GM18505 (cell line): Measurements from ENCODE around the gene THBD.

Experiments used
- ATAC-seq: cut with Tn5 transposase; IDR thresholded peaks from one replicate; pipeline ENCODE4 v1.9.1; 2021; ENCODE audit not compliant: unreplicated experiment
- POLR2A ChIP-seq: IDR thresholded peaks from 4 replicates; pipeline ENCODE4 v1.6.1; 2011; ENCODE audit warnings: borderline replicate concordance; ENCODE audit not compliant: insufficient read depth, insufficient read length; ENCODE audit errors: extremely low read depth

Gene THBD

DNA sequence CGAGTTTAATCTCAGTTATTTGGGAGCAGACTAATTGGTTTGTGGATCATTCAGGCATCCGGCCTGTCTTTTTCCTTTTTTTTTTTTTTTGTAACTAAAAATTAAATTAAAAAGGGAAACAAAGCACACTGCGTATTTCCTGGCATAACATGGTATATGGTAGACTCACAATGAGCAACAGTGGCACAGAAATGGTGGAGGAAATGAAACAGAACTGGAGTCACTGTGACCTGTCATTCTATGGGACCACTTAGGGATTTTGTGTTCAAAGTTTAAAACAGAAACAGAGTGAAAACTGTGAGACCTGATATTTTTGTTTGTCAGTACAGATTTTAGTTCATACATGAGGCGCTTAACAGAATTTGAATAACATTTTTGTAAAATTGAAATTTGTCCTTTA is 41.4 kb upstream of the THBD start:
- no peak for TF ChIP-seq POLR2A
- no peak for ATAC-seq

DNA sequence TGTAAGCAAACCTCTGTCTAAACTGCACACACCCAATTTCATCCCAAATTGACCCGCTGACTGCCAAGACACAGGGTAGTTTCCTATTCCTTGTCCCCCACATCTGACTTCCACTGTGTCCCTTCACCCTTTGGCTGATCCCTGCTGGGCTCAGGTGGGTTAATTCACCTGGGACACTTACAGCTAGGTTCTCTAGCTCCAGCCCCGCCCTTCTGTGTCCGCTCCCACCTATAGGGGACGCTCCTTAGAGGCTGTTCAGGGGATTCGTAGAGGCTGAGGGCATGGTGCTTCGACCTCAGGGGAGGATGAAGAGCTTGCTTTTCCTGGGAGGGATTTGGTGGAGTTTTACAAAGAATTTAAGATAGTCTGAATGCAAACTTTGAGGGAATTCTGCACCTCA is 40.7 kb upstream of the THBD start:
- TF ChIP-seq POLR2A = no peak
- ATAC-seq = no peak

DNA sequence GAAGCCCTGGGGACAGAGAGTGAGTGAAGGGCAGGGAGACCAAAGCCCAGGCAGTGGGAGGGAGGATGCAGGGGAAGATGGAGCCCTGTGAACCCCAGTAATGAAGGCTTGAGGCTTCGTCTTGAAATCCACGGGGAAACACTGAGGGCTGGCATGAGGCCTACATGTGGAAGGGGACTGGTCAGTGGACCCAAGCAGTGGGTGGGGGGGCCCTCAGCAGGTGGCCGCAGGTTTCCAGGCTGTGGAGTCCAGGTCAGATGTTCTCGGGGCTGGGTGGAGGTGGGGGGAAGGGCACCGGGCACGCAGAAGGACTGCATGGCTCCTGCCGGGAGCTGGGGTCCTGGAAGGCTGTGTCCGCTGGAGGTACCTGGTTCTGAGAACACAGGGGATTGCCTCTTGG is 39.4 kb upstream of the THBD start:
- no peak for TF ChIP-seq POLR2A

DNA sequence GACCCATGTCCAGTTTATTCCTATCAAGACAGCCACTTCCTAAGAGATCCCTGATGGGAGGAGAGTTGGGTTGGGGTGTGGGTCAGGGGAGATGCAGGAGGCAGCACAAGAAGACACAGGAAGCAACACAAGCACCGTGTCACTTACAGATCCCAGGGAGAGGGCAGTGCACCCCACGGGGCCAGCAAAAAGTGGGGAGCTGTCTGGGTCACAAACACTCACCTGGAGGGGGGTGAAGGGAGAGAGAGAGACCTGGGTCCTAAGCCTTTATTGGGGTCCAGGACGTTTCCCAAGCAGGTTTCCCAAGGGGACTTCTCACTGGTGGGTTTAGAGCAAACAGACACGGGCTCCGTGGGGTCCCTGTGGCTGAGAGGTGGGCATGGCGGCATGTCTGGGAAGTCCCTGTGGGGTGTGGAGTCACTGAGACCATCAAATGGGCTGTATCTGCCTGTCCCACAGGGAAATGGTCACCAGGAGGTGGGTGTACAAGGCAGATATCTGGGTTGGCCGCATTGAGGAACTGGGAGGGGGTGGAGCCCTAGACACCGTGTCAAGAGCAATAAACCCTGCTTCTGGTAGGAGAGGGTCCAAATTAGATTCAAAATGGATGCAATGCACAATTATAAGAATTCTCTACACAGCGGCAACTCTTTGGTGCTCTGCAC is 38.2 kb upstream of the THBD start:
- no peak for TF ChIP-seq POLR2A
- ATAC-seq = no peak

More for the DNA sequence above, 39.4 kb upstream of the THBD start:
- no peak for ATAC-seq

DNA sequence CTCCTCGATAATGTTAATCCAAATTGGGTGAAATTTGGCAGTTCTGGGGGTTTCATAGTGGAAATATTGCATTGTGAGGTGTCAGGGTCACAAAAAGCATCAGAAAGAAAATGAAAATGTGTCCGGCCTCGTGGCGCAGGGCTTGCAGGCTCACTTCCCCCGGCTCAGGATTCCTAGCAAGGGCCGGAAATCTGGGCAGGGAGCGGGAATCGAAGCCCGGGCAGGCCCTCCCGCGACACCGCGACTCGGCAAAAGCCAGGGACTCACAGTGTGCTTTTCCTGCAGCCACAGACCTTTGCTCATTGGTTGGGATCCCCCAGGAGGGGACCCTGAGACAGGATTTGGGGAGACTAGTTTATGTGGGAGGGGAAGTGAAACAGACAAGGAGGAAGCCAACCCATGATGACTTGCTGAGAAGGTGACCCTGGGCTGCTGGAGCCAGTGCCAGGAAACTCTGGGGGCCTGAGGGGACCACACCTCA is 37.5 kb upstream of the THBD start:
- ATAC-seq = no peak
- TF ChIP-seq POLR2A = no peak

DNA sequence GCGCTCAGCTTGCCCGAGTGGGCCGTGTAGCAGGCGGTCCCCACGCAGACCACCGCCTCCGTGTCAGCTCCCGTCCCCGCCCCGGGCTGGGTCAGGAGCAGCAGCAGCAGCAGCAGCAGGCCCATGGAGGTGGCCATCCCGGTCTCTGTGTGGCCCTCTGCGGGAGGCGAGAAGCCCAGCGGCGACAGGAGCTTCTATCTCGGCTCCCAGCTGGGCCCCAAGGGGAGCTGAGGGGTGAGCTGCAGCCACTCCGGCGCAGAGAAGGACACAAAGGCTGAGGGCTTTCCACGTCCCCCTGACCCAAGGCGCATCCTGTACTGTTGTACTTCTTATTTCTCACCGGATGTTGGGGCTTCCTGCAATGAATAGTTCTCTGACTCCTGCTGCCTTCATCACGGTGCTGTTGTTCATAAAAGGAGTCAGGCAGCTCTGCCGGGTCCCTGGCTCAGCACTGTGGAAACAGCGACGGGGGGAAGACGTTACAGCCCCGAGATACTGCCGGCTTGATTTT is 36.6 kb upstream of the THBD start, which contains the start of gene CD93:
TSS of gene CD93 (minus strand) at position 269 of the 511 bp plus-strand sequence. CDS start at position 137, 132 bp downstream.
- ATAC-seq = no peak

DNA sequence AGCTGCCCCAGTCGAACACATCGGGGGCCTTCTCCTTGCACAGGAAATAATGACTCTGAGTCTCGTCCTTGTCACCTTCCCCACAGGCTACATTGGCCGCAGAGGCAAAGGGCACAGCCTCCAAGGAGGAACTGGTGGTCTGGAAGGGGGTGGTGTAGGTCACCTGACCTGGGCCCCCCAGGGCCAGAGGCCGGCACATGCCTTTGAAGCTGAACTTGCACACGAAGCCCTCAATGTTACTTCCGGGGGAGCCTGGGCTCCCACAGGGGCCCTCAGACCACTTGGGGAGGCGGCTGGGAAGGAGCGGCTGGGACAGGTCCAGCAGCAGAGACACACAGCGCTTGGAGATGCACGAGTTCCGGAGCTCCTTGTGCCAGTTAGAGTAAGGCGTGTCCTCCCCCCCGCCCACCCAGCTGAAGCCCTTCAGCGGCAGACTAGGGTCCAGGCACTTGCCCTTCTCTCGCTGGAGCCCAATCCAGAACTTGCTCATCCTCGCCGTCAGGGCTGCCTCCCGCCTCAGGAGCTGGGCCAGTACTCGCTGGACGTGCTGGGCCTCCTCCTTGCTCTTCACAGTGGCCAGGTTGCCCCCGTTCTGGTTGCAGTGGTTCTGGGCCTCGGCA is 36.1 kb upstream of the THBD start:
- no peak for TF ChIP-seq POLR2A
- ATAC-seq = no peak

More for the DNA sequence above, 36.6 kb upstream of the THBD start, which contains the start of gene CD93:
- TF ChIP-seq POLR2A = no peak

DNA sequence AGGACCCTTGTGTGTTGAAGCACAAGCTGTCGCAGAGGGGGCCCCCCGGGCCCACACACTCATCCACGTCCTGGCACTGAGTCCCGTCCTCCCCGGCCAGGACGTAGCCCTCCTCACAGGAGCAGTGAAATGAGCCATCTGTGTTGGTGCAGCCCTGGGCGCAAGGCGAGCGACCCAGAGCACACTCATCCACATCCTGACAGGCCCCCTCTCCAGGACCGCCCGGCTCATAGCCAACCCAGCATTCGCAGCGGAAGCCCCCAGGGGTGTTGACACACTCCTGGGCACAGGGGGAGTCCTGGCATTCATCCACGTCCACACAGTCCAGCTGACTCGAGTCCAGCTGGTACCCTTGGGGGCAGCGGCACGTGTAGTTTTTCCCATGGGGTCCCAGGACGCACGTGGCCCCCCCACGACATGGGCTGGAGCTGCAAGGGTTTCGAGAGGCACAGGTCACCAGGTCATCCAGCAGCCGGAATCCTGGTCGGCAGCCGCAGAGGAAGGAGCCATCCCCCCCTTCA is 35.4 kb upstream of the THBD start:
- no peak for ATAC-seq
- TF ChIP-seq POLR2A = no peak

DNA sequence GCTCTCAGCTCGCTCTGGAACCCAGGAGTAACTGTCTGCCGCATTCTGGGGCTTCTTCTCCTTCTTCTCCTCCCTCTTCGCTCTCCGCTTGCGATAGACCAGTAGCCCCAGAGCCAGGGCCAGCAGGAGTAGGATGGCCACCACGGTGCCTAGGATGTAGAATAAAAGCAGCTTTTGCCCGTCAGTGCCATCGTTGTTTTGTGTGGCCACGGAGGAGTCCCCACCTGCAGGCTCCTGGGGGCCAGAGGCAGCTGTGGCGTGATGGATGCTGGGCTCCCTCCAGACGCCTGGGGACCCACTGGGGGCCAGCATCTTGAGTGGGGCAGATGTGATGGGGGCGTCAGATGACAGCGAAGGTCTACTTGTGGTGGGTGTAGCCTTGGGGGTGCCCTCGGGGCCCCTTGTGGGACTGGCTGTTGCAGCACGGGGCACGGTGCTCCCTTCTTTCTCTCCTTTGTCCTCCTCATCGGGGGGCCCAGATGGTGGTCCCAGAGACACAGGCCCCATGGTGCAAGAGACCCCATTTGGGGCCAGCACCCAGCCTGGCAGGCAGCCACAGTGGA is 34.9 kb upstream of the THBD start:
- ATAC-seq = no peak
- no peak for TF ChIP-seq POLR2A

DNA sequence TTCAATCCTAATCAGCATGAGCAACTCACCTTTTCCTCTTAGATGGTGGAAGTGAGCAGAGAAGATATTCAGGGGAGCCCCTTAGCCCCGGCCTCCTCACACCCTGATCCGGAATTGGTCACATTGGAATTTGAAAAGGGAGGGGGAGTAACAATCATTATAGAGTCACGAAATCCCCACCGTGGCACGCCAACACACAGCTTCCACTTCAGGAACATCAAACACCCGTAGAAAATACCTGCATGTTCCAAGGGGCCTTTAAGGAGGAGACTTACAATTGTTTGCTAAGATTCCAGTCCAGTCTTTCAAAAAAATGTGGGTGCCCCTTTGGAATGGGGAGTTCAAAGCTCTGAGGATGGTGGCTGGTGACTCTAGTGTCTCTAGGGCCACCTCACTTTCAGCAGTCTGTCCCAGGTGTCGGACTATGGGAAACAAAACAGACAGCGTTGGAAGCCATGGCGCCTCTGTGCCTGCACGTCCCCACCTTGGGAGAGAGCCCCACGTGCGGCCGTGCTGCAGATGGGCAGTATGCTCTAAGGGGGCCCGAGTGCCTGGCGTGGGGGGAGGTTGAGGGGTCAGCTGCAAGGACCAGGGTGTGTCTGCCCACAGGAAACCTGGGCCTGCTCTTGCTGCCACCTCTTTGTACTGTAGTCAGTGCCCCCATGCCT is 34.2 kb upstream of the THBD start:
- no peak for TF ChIP-seq POLR2A
- ATAC-seq = no peak

DNA sequence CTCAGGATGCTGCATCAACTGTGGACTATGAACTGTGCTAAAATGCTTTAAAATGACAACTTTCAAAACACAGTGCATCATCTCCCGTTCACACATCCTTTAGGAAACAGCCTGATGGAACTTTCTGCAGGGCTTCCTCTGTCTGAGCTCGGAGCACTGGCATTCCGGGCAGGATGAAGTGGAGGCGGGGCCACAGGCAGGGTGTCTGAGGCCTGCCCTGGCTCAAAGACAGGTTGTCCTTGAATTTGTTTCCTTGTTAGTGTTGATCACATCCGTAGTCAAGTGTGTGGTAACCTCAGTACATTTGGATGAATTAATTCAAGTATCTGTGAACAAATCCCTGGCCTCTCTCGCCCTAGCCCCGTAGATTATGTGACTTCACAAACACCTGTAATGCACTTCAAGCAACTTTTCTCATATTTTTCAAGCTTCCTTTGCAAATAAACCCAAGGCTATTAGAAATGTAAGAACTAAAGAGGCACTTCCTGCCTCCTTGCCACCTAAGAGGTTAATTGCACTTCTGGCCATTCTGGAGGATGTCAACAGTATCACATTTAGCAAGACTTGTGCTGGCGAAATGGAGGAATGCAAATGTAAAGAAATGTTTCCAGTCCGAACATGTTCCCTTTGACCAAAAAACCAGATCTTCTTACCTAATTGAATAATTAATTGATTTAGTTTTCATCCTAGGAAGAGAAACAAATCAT is 33.5 kb upstream of the THBD start:
- no peak for ATAC-seq
- no peak for TF ChIP-seq POLR2A

DNA sequence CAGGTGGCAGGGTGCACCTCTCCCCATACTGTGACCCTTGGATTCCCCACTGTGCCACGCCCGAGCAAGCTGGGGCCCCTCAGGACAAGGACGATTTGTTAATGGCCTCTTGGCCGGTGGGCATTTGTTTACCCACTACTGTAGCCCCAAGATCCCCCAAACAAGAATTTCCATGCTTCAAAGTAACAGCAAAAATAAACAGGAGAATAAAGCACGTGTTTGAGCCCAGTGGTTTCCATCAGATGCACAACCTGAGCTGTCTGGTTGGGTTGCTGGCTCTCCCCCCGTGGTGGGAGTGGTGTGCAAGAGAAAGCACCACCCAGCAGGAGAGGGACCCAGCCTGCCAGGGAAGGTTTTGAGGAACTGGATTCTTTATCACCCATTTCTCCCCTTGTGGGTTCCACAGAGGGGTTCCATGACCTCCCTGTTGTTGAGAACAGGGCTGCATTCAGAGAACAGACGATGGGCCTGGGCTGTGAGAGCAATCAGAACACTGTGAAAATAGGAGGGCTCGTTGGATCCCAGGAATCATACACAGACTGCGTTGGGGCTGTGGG is 31.9 kb upstream of the THBD start:
- ATAC-seq = no peak
- no peak for TF ChIP-seq POLR2A
